HG02970 (cell line): Measurements from ENCODE around the gene NUDT21.

Source experiments
- ATAC-seq: cut with Tn5 transposase; IDR thresholded peaks from one replicate; pipeline ENCODE4 v1.9.1; 2021; ENCODE audit warnings: mild to moderate bottlenecking, moderate library complexity, moderate number of reproducible peaks; ENCODE audit not compliant: unreplicated experiment, low FRiP score

Gene NUDT21

GRCh38 chr16:56463153-56463552, 12.0 kb upstream of the NUDT21 start:
- ATAC-seq = no peak

GRCh38 chr16:56462064-56462796, 11.1 kb upstream of the NUDT21 start:
- no peak for ATAC-seq

GRCh38 chr16:56460101-56460500, 9.0 kb upstream of the NUDT21 start:
- no peak for ATAC-seq

DNA sequence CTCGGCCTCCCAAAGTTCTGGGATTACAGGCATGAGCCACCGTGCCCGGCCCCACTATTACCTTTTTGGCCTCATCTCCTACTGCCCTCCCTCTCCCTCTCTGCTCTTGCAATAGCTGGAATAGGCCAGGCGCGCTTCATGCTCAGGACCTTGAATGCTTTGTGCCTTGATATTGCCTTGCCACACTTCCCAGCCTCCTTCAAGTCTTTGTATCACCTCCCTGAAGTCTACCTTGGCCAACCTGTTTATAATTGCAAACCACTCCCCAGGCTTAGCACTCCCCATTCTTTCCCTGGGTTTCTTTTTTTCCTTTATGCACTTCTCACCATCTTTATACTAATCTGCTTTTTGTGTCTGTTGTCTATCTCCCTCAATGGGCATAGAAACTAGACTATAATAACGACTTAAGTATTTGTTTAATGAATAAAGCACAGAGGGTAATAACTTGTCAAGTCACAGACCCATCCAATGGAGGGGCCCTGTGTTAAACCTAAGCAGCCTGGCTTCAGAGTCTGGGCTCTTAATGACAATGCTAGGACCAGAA, 6.9 kb upstream of the NUDT21 start:
- no peak for ATAC-seq

DNA sequence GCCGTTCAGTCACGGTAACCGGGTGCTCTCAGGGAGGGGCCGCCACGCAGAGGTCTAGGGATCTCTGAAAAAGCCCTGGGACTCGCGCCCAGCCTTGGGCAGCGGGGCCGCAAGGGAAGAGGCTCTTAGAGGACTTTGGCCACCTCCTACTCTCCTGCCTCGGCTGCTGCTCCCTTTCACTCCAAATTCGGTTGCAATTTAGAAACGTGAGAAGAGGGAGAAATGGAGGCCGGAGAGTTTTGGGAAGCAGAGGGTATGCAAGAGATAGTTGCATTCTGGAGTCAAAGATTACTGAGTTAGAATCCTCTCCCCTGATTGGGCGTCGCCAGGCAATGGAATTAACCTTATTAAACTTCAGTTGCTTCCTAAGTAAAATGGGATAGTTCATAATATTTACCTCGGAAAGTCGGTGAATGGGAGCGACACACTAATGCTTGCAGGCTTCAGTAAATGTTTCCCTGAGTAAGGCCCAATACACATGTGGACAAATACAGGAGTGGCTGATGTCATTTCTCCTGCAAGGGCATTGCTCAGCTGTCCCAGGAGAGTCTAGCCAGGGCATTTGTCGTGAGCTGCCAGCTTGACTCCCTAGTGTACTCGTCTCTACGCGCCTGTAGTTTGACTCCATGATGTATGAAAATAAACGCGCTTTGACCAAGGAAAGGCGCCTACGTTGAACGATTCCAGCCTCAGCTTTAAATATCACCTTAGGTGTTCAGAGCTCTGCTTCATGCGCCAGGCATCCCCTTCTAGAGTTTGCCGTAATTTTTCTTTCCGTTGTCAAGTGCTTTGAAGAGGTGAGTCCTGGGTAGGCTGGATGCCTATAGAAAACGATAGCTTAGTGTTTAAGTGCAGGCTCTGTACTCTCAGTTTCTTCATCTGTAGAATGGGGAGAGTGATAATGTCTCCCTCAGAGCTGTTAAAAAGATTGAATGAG, 889 bp upstream of the NUDT21 start:
- peak; percentile 21 for ATAC-seq

GRCh38 chr16:56450275-56450985, 702 bp downstream of the NUDT21 start:
- ATAC-seq = no peak

- no peak for ATAC-seq
Measured at GRCh38 chr16:56448005-56448404, 3.1 kb downstream of the NUDT21 start.

- no peak for ATAC-seq
Measured at GRCh38 chr16:56447286-56447685, 3.8 kb downstream of the NUDT21 start.

- no peak for ATAC-seq
Measured at GRCh38 chr16:56438038-56438437, 13.1 kb downstream of the NUDT21 start.

- no peak for ATAC-seq
Measured at GRCh38 chr16:56436258-56436657, 14.9 kb downstream of the NUDT21 start.

- no peak for ATAC-seq
Measured at GRCh38 chr16:56428091-56428490, 23.0 kb downstream of the NUDT21 start.

DNA sequence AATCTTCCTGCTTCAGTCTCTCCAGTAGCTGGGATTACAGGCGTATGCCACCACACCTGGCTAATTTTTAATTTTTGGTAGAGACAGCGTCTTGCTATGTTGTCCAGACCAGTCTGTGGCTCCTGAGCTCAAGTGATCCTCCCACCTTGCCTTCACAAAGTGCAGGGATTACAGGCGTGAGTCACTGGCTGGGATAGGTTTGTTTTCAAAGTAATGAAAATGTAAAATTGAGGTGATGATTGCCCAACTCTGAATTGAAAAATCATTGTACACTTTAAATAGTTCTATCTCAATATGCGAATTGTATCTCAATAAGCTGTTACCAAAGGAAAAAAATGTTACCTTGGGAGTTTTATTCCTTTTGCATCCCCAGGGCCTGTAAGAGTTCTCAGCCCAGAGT, 24.5 kb downstream of the NUDT21 start:
- ATAC-seq = no peak

- ATAC-seq = peak; percentile 76
Measured at GRCh38 chr16:56425439-56425832, 25.7 kb downstream of the NUDT21 start, which contains the start of gene AMFR. Gene AMFR (minus strand): TSS chr16:56425545. CDS start chr16:56425327, 218 bp downstream.

- peak; percentile 24 for ATAC-seq
Measured at GRCh38 chr16:56424791-56425438, 26.2 kb downstream of the NUDT21 start.

DNA sequence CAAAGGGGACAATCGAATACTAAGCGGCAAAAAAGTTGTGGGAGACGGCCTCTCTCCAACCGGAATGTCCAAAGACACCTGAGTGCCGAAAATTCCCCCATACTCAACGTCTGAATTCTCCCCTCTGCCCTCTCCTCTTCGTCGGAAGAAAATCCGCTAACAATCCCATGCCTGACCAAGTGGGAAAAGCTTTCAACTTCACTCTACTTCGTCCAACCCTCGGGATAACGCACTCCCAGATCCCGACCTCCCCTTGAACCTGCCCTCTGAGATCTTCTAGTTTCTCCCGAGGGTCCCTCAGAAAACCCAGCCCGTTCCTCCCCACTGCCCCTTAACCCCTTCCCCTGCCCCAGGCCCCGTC, 26.7 kb downstream of the NUDT21 start:
- ATAC-seq = no peak

GRCh38 chr16:56423584-56424403, 27.3 kb downstream of the NUDT21 start:
- ATAC-seq = no peak

GRCh38 chr16:56422896-56423441, 28.2 kb downstream of the NUDT21 start:
- ATAC-seq = no peak

GRCh38 chr16:56421976-56422669, 29.0 kb downstream of the NUDT21 start:
- no peak for ATAC-seq
